Left ventricle myocardium inferior (tissue), 1 donor: ENCODE results near the gene EPC2. TPM values are rescaled to one million over a fixed set of nuclear protein-coding genes. Genes with fewer than 3 reads are reported as not detected.

Experiments
- DNase-seq: peaks from one replicate; pipeline ENCODE4 v3.0.0-alpha.2; 2020
- H3K27ac ChIP-seq: fragments of 200-600 bp; replicated peaks from 2 replicates; pipeline ENCODE4 v1.8.0; 2021
- H3K27me3 ChIP-seq: fragments of 200-600 bp; 2 replicates; pipeline ENCODE4 v1.8.0; 2021; ENCODE audit warnings: low read depth
- H3K36me3 ChIP-seq: fragments of 200-600 bp; 2 replicates; pipeline ENCODE4 v1.8.0; 2021
- H3K4me1 ChIP-seq: fragments of 200-600 bp; 2 replicates; pipeline ENCODE4 v1.8.0; 2021
- H3K4me3 ChIP-seq: fragments of 200-600 bp; 2 replicates; pipeline ENCODE4 v1.8.0; 2021; ENCODE audit warnings: mild to moderate bottlenecking, moderate library complexity
- H3K9me3 ChIP-seq: fragments of 200-600 bp; replicated peaks from 2 replicates; pipeline ENCODE4 v1.8.0; 2021
- intact Hi-C: fragments of 100-400 bp; cut with micrococcal nuclease; formaldehyde crosslinking; loops from one replicate; pipeline ENCODE4 v1.11.0; 2022
- total RNA-seq: library from RNA; stranded (reverse); fragmentation: NEBNext Ultra II Directional; extraction: Animal tissue kit (Norgen Biotek cat#: 25700); gene quantifications from one replicate; pipeline ENCODE4 v1.2.1, GENCODE V29; 2021
- TF ChIP-seq, protein P1 (sequence below): fragments of 200-600 bp; IDR thresholded peaks from 2 replicates; pipeline ENCODE4 v1.8.0; 2021; ENCODE audit warnings: antibody characterized with exemption, mild to moderate bottlenecking, borderline replicate concordance
- donor health status: DM: no; HTN: yes; CAD: no; lungs with severe emphysema.

Gene EPC2
- total RNA-seq, 1 donor from 2014 or later: 22.0 TPM

DNA sequence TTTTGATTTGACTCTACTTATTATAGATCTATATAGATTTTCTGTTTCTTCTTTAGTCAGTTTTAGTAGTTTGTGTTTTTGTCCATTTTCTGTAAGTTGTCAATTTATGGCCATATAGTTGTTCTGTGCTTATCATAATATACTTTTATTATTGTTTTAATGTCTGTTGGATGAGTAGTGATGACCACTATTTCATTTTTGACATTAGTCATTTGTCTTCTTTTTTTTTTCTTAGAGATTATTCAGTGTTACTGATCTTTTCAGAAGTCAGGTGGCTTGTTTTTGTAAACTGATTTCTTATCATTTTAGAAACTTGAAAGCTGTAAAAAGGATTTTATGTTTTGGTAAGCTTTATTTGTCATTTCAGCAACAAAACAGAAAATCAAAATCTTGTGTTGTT lies 57.3 kb downstream of the EPC2 start:
- Histone ChIP-seq H3K27me3 (no peaks in the 10 kb centered on the region), H3K4me3 (no peak overlapping the region), H3K27ac (no peak overlapping the region), H3K36me3 (peaks cover 21% of the 10 kb centered on the region), H3K9me3 (peaks cover 33% of the 10 kb centered on the region), H3K4me1 (peaks cover 4% of the 10 kb centered on the region)
- TF ChIP-seq, protein P1, sequence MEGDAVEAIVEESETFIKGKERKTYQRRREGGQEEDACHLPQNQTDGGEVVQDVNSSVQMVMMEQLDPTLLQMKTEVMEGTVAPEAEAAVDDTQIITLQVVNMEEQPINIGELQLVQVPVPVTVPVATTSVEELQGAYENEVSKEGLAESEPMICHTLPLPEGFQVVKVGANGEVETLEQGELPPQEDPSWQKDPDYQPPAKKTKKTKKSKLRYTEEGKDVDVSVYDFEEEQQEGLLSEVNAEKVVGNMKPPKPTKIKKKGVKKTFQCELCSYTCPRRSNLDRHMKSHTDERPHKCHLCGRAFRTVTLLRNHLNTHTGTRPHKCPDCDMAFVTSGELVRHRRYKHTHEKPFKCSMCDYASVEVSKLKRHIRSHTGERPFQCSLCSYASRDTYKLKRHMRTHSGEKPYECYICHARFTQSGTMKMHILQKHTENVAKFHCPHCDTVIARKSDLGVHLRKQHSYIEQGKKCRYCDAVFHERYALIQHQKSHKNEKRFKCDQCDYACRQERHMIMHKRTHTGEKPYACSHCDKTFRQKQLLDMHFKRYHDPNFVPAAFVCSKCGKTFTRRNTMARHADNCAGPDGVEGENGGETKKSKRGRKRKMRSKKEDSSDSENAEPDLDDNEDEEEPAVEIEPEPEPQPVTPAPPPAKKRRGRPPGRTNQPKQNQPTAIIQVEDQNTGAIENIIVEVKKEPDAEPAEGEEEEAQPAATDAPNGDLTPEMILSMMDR: no peak
- DNase-seq: no peak
- intact Hi-C loops: no loop called here

DNA sequence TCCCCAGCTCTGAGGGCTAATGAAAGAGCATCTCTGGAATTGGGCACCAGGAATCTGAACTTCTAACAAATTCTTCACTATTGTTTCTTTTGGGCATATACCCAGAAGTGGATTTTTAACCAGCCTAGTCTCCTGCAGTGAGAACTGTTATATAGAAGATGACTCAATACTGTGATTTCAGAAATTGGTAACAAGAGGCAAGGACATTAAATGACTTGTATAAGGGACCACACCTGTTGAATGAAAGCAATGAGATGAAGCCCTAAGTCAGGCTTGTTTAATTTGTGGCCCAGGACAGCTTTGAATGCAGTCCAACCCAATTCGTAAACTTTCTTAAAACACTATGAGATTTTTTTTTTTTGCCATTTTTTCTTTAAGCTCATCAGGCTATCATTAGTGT lies 57.9 kb downstream of the EPC2 start:
- H3K27me3 ChIP-seq: no peaks in the 10 kb centered on the region
- peaks cover 4% of the 10 kb centered on the region for H3K4me1 ChIP-seq
- peaks cover 33% of the 10 kb centered on the region for H3K9me3 ChIP-seq
- DNase-seq: no peak
- no peak overlapping the region for H3K4me3 ChIP-seq
- intact Hi-C loops: no loop called here
- H3K36me3 ChIP-seq: peaks cover 21% of the 10 kb centered on the region
- TF ChIP-seq, protein P1: no peak
- H3K27ac ChIP-seq: no peak overlapping the region

DNA sequence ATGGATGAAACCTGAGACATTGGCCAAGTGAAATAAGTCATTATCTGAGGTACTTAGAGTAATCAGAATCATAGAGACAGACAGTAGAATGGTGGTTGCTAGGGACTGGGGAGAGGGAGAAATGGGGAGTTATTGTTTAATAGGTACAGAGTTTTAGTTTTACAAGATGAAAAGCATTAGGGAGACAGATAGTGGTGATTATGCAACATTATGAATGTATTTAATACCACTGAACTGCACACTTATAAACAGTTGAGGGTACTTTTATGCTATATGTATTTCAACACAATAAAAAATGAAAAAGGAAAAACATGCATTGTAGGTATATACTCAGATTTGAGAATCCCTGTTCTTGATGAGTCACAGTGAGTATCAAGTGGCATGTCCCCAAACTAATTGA lies 59.7 kb downstream of the EPC2 start:
- H3K4me3 ChIP-seq: no peak overlapping the region
- peaks cover 21% of the 10 kb centered on the region for H3K36me3 ChIP-seq
- DNase-seq: no peak
- H3K9me3 ChIP-seq: peaks cover 31% of the 10 kb centered on the region
- peaks cover 4% of the 10 kb centered on the region for H3K4me1 ChIP-seq
- intact Hi-C loops: no loop called here
- H3K27ac ChIP-seq: no peak overlapping the region
- no peaks in the 10 kb centered on the region for H3K27me3 ChIP-seq
- TF ChIP-seq, protein P1: no peak

DNA sequence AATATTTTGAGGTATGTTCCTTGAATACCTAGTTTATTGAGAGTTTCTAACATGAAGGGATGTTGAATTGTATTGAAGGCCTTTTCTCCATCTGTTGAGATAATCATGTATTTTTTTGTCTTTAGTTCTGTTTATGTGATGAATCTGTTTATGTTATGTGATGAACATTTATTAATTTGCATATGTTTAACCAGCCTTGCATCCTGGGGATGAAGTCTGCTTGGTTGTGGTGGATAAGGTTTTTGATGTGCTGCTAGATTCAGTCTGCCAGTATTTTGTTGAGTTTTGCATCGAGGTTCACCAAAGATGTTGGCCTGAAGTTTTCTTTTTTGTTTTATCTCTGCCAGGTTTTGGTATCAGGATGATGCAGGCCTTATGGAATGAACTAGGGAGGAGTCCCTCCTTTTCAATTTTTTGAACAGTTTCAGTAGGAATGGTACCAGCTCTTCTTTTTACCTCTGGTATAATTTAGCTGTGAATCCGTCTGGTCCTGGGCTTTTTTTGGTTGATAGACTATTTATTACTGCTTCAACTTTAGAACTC lies 71.9 kb downstream of the EPC2 start:
- no peak for DNase-seq
- Histone ChIP-seq H3K36me3 (peaks cover 4% of the 10 kb centered on the region), H3K4me1 (peaks cover 46% of the 10 kb centered on the region), H3K4me3 (no peak overlapping the region), H3K9me3 (peaks cover 32% of the 10 kb centered on the region), H3K27ac (no peak overlapping the region), H3K27me3 (no peaks in the 10 kb centered on the region)
- TF ChIP-seq, protein P1: no peak
- intact Hi-C loops: no loop called here

DNA sequence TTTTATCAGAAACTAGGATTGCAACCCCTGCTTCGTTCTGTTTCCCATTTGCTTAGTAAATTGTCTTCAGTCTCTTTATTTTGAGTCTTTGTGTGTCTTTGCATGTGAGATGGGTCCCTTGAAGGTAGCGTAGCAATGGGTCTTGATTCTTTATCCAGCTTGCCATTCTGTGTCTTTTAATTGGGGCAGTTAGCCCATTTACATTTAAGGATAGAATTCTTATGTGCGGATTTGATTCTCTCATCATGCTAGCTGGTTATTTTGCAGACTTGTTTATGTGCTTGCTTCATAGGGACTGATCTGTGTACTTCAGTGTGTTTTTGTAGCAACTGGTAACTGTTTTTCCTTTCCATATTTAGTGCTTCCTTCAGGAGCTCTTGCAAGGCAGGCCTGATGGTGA lies 73.5 kb downstream of the EPC2 start:
- H3K27me3 ChIP-seq: no peaks in the 10 kb centered on the region
- intact Hi-C loops: no loop called here
- H3K9me3 ChIP-seq: peaks cover 32% of the 10 kb centered on the region
- no peak overlapping the region for H3K27ac ChIP-seq
- TF ChIP-seq, protein P1: no peak
- peaks cover 62% of the 10 kb centered on the region for H3K4me1 ChIP-seq
- H3K4me3 ChIP-seq: no peak overlapping the region
- DNase-seq: no peak
- H3K36me3 ChIP-seq: peaks cover 4% of the 10 kb centered on the region
